Stomach (tissue), 4 donors: ENCODE results near the gene OBP2A.

Experiments used
- EP300 ChIP-seq: sonication (generic); formaldehyde crosslinking; IDR thresholded peaks from one replicate; pipeline ENCODE4 v1.6.1; 2017; ENCODE audit warnings: antibody characterized with exemption
- POLR2A ChIP-seq, 4 donors: fragments of 450-650 bp; IDR thresholded peaks; one replicate each; pipeline ENCODE4 v1.6.1; 2016; ENCODE audit warnings: antibody characterized with exemption in 4 of 4, control low read depth in 2 of 4, mild to moderate bottlenecking in 1 of 4, moderate library complexity in 1 of 4
- POLR2AphosphoS5 ChIP-seq, 3 donors: sonication (generic); formaldehyde crosslinking; IDR thresholded peaks; one replicate each; pipeline ENCODE4 v1.6.1; 2016; ENCODE audit warnings: antibody characterized with exemption in 3 of 3
- TF ChIP-seq, protein P1 (sequence below), 7 experiments: fragments of 450-650 bp in 4 of 7; fragments of 200-600 bp in 3 of 7; sonication (generic) in 3 of 7; IDR thresholded peaks; one replicate each; pipeline ENCODE4 v1.5.1; 2016 to 2019; ENCODE audit warnings: antibody characterized with exemption in 7 of 7, control low read depth in 2 of 7, mild to moderate bottlenecking in 1 of 7

GRCh38 chr9:135554718-135555117, 8.8 kb downstream of the OBP2A start:
- TF ChIP-seq, protein P1, sequence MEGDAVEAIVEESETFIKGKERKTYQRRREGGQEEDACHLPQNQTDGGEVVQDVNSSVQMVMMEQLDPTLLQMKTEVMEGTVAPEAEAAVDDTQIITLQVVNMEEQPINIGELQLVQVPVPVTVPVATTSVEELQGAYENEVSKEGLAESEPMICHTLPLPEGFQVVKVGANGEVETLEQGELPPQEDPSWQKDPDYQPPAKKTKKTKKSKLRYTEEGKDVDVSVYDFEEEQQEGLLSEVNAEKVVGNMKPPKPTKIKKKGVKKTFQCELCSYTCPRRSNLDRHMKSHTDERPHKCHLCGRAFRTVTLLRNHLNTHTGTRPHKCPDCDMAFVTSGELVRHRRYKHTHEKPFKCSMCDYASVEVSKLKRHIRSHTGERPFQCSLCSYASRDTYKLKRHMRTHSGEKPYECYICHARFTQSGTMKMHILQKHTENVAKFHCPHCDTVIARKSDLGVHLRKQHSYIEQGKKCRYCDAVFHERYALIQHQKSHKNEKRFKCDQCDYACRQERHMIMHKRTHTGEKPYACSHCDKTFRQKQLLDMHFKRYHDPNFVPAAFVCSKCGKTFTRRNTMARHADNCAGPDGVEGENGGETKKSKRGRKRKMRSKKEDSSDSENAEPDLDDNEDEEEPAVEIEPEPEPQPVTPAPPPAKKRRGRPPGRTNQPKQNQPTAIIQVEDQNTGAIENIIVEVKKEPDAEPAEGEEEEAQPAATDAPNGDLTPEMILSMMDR (IDR thresholded peaks at IDR 0.05), result no peak
- TF ChIP-seq POLR2AphosphoS5 (IDR thresholded peaks at IDR 0.05) (no peak), POLR2A (IDR thresholded peaks at IDR 0.05) (no peak), EP300 (no peak)
